Stimulated activated naive B cell treated with anti-CD40 and anti-IgM and Interleukin-4, amounts not matched to agents 10 μg/mL and 1 μg/mL and 100 μg/mL, for 72 hours (primary cell): ENCODE measurements around the gene HECTD4.
A peak's percentile ranks its signal among the peaks of the same experiment; 100 is the strongest.

Experiments
- ATAC-seq, 2 donors: fragments of 150-1000 bp; cut with Tn5 transposase; replicated peaks; 2 replicates each; pipeline ENCODE4 v1.10.0; 2021; ENCODE audit warnings: moderate library complexity in 1 of 2
- DNase-seq: peaks from one replicate; pipeline ENCODE4 v3.0.0; 2021
- H3K27ac Mint-ChIP-seq: one replicate; pipeline ENCODE4 v1.8.0; 2022; ENCODE audit warnings: mild to moderate bottlenecking, mixed read lengths
- H3K27me3 Mint-ChIP-seq, 2 donors: one replicate each; pipeline ENCODE4 v1.8.0; 2022; ENCODE audit warnings: mixed read lengths in 2 of 2
- H3K36me3 Mint-ChIP-seq, 2 donors: one replicate each; pipeline ENCODE4 v1.8.0; 2022; ENCODE audit warnings: mixed read lengths in 2 of 2, mild to moderate bottlenecking in 1 of 2
- H3K4me1 Mint-ChIP-seq, 2 donors: one replicate each; pipeline ENCODE4 v1.8.0; 2022; ENCODE audit warnings: mixed read lengths in 2 of 2, mild to moderate bottlenecking in 1 of 2
- H3K4me3 Mint-ChIP-seq, 2 donors: one replicate each; pipeline ENCODE4 v1.8.0; 2022; ENCODE audit warnings: mild to moderate bottlenecking in 2 of 2, mixed read lengths in 2 of 2, moderate library complexity in 1 of 2
- H3K9me3 Mint-ChIP-seq, 2 donors: one replicate each; pipeline ENCODE4 v1.8.0; 2022; ENCODE audit warnings: mixed read lengths in 2 of 2, mild to moderate bottlenecking in 1 of 2

HECTD4 gene

GRCh38 chr12:112179341-112179740 is 202.9 kb downstream of the HECTD4 start:
- peak overlapping the region; percentile 76 for H3K27ac Mint-ChIP-seq
- no peaks in the 10 kb centered on the region for H3K27me3 Mint-ChIP-seq
- peaks cover 49 to 56% of the 10 kb centered on the region in 2 donors for H3K36me3 Mint-ChIP-seq
- ATAC-seq = no peak
- H3K9me3 Mint-ChIP-seq = no peaks in the 10 kb centered on the region
- peaks cover 18 to 23% of the 10 kb centered on the region in 2 donors for H3K4me1 Mint-ChIP-seq
- no peak for DNase-seq
- H3K4me3 Mint-ChIP-seq = no peak overlapping the region

GRCh38 chr12:112178796-112179195 is 203.4 kb downstream of the HECTD4 start:
- ATAC-seq = no peak
- H3K27me3 Mint-ChIP-seq = no peaks in the 10 kb centered on the region

DNA sequence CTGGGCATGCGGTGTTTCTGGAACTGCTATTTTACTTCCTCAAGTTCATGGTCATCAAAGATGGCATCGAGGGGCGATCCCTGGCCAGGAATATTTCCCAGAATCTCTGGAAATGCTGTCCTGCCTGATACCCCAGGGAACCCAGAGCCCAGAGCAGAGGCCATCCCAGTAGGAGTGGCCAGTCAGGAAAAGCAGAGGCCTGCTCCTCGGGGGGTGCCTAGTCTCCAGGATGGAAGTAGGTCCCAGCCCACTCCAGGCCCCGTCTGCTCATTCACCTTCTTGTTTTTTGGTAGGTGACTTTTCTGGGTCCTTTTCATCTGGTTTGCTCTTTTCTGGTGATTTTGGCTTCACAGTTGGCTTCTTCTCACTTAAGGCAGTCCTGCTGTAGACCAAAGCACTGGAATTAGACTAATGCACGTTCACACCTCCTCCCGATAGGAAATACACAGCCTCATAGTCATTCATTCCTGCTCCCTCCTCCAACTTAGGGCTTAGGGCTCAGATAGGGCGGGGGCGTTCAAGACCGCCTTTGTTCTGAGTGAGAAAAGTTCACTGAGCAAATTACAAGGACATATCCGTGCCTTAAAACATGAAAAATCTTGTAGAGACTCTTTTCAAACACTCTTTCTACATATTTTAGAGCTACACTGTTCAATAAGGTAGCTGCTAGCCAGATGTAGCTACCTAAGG is 205.8 kb downstream of the HECTD4 start:
- Mint-ChIP-seq H3K27ac (no peak overlapping the region), H3K4me1 (peaks cover 10% of the 10 kb centered on the region in 2 donors), H3K9me3 (no peaks in the 10 kb centered on the region), H3K27me3 (no peaks in the 10 kb centered on the region), H3K4me3 (no peak overlapping the region), H3K36me3 (peaks cover 47 to 54% of the 10 kb centered on the region in 2 donors)
- no peak for DNase-seq
- ATAC-seq = no peak

More at GRCh38 chr12:112178796-112179195, 203.4 kb downstream of the HECTD4 start:
- H3K4me3 Mint-ChIP-seq = no peak overlapping the region
- DNase-seq = no peak
- peaks cover 46 to 52% of the 10 kb centered on the region in 2 donors for H3K36me3 Mint-ChIP-seq
- H3K9me3 Mint-ChIP-seq = no peaks in the 10 kb centered on the region
- peak overlapping the region; percentile 76 for H3K27ac Mint-ChIP-seq
- peaks cover 16 to 19% of the 10 kb centered on the region in 2 donors for H3K4me1 Mint-ChIP-seq

DNA sequence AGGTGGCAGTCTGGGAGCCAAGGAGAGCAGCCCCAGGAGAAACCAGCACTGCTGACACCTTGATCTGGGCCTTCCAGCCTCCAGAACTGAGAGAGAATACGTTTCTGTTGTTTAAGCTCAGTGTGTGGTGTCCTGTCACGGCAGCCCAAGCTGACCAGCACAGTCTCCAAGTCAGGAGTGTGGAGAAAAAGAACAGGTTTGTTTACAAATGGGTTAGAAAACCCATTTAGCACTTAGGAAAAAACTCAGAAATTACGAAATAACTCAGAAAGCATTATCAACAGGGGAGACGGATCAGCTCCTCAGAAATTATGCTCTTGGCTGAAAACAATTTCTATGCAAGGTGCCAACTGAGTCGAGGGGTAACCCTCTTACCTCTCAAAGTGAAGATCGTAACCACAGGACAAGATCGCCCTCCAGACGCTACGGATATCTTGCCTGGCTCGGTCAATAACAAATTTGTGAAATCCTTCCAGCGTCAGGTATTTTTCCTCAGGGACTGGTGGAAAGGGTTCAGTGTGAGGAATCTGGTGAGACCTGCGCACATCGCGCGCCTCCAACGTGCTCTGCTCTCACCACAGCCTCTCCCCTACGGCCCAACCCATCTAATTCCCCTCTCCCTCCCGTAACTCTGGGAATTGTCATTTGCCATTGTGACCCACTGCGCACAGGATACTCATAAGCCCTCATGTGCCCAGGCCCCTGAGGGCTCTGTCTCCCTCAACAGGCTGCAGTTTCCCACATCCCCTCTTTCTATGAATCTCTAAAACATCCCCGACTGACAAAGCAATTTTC is 206.7 kb downstream of the HECTD4 start:
- Mint-ChIP-seq H3K4me1 (peaks cover 7 to 12% of the 10 kb centered on the region in 2 donors), H3K27me3 (no peaks in the 10 kb centered on the region), H3K9me3 (no peaks in the 10 kb centered on the region), H3K4me3 (no peak overlapping the region), H3K27ac (no peak overlapping the region), H3K36me3 (peaks cover 47 to 54% of the 10 kb centered on the region in 2 donors)
- ATAC-seq (no peak), DNase-seq (no peak)

- DNase-seq = no peak
- Mint-ChIP-seq H3K4me3 (no peak overlapping the region), H3K4me1 (peaks cover 6 to 10% of the 10 kb centered on the region in 2 donors), H3K9me3 (no peaks in the 10 kb centered on the region), H3K27ac (peak overlapping the region; percentile 47), H3K27me3 (no peaks in the 10 kb centered on the region), H3K36me3 (peaks cover 39 to 52% of the 10 kb centered on the region in 2 donors)
- no peak for ATAC-seq
Measured at GRCh38 chr12:112172556-112173324, 209.5 kb downstream of the HECTD4 start.

DNA sequence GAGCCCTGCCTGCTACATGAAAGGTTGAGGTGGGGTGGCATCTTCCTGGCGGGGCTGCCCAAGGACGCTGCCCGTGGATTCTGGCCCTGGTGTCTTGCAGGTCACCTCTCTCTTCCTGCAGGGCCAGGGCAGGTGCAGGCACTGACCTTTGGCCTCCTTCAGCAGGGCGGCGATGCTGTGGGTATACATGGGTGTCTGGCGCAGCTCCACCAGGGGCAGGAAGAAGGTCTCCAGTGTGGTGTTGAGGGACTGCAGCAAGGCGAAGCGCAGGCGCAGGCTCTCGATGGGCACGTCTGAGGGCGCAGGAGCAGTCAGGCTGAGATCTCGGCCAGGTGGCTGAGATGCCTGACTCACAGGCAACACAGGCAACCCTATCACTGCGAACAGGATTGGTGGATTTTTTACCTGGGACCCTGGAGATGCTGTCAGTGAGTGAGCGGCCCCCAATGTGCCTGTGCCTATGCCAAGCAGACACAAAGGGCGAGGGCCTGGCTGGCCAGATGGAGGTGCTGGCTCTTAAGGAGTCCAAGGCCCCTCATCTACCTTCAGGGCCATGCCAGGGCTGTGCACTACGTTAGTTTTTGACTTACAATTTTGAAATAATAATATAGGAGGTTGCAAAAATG is 211.1 kb downstream of the HECTD4 start:
- H3K36me3 Mint-ChIP-seq = peaks cover 43 to 53% of the 10 kb centered on the region in 2 donors
- H3K27me3 Mint-ChIP-seq = no peaks in the 10 kb centered on the region
- DNase-seq (no peak), ATAC-seq (no peak)
- no peaks in the 10 kb centered on the region for H3K9me3 Mint-ChIP-seq
- no peak overlapping the region for H3K27ac Mint-ChIP-seq
- H3K4me1 Mint-ChIP-seq = peaks cover 10% of the 10 kb centered on the region in 2 donors
- no peak overlapping the region for H3K4me3 Mint-ChIP-seq

DNA sequence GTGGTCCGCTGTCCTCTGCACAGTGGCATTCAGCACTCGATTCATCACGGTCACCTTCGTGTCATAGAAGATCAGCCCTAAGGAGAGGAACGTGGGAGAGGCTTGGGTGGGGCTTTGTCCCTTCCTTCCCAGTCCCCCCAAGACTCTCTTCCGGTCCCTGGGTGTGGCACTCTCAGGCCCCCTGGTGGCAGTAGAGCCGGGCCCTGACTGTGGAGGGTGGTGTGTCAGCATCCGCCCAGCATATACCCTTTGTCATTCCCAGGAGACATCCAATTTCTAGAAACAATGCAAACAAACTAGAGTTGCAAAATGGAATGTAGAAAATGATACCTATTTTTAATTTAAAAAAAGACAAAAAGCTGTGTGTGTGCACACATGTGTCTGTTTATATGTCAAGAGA is 211.9 kb downstream of the HECTD4 start:
- H3K4me1 Mint-ChIP-seq = peaks cover 10% of the 10 kb centered on the region in 2 donors
- H3K36me3 Mint-ChIP-seq = peaks cover 35 to 52% of the 10 kb centered on the region in 2 donors
- ATAC-seq = peak; percentile 62 to 75
- H3K27me3 Mint-ChIP-seq = no peaks in the 10 kb centered on the region
- no peak for DNase-seq
- peak overlapping the region; percentile 77 for H3K27ac Mint-ChIP-seq
- H3K4me3 Mint-ChIP-seq = no peak overlapping the region
- no peaks in the 10 kb centered on the region for H3K9me3 Mint-ChIP-seq

DNA sequence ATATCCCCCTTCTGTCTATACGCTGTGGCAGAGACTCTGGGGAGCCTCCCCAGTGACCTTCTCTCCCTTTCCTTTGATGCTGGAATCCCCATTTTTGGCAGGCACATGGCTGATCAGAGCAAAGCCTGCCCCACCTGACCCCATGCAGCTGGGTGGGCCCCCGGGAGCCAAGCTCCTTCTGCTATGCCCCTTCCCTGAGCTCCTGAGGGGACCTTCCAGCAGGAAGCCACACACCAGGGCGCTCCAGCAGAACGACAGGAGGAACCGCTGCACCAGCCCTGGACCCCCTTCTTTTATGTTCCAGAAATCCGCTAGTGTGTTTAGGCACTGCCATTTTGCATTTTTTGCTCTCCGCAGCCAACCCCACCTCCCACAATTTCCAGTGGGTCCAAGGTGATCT is 212.3 kb downstream of the HECTD4 start:
- peaks cover 10% of the 10 kb centered on the region in 2 donors for H3K4me1 Mint-ChIP-seq
- ATAC-seq (no peak), DNase-seq (no peak)
- H3K27me3 Mint-ChIP-seq = no peaks in the 10 kb centered on the region
- H3K27ac Mint-ChIP-seq = peak overlapping the region; percentile 77
- H3K9me3 Mint-ChIP-seq = no peaks in the 10 kb centered on the region
- no peak overlapping the region for H3K4me3 Mint-ChIP-seq
- peaks cover 31 to 48% of the 10 kb centered on the region in 2 donors for H3K36me3 Mint-ChIP-seq

GRCh38 chr12:112169161-112169872 is 212.9 kb downstream of the HECTD4 start:
- no peaks in the 10 kb centered on the region for H3K9me3 Mint-ChIP-seq
- no peak overlapping the region for H3K4me3 Mint-ChIP-seq
- peak overlapping the region; percentile 77 for H3K27ac Mint-ChIP-seq
- H3K4me1 Mint-ChIP-seq = peaks cover 10% of the 10 kb centered on the region in 2 donors
- no peaks in the 10 kb centered on the region for H3K27me3 Mint-ChIP-seq
- H3K36me3 Mint-ChIP-seq = peaks cover 25 to 44% of the 10 kb centered on the region in 2 donors
- DNase-seq = no peak
- ATAC-seq = no peak

DNA sequence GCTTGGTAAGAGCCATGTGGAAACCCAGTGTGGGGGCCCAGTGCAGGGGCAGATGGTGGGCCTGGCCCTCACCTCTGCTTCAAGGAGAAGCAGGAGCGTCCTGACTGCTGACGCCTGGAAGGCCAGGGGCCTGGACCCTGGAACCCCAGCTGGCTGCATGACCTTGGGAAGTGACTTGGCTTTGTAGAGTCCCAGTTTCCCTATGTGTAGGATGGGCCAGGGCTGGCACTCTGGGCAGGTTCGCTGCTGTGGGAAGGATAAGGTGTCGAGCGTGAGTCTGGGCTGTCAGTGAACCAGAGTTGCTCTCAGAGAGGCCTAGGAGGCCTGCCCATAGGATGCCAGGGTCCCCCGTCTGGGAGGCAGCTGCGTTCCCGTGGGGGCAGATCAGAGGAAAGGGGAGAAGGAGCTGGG is 213.7 kb downstream of the HECTD4 start:
- Mint-ChIP-seq H3K4me1 (peaks cover 10% of the 10 kb centered on the region in 2 donors), H3K27ac (peak overlapping the region; percentile 14), H3K27me3 (no peaks in the 10 kb centered on the region), H3K36me3 (peaks cover 30 to 49% of the 10 kb centered on the region in 2 donors), H3K4me3 (no peak overlapping the region), H3K9me3 (no peaks in the 10 kb centered on the region)
- ATAC-seq (no peak), DNase-seq (no peak)

GRCh38 chr12:112167718-112168525 is 214.3 kb downstream of the HECTD4 start:
- peak overlapping the region; percentile 42 for H3K27ac Mint-ChIP-seq
- H3K4me3 Mint-ChIP-seq = no peak overlapping the region

DNA sequence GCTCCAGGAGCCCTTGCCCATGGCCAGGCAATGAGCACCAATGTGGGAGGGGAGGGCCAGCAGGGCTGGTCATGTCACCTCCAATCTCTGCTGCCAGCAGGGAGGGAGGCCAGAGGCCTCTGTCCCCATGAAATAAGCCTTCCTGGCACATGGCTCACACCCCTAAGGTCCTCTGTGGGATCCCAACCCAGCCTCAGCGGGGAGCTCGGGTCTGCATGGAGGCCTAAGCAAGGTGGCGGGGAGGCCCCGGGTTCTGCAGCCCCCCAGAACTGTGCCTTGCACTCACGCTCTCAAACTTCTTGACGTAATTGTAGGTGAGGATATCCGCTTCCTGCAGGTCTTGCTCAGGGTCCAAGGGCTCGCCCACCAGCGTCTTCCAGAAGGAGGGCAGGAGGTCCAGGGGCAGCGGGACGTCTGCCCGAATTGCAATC is 215.2 kb downstream of the HECTD4 start:
- peak overlapping the region; percentile 56 for H3K27ac Mint-ChIP-seq
- H3K36me3 Mint-ChIP-seq = peaks cover 34 to 52% of the 10 kb centered on the region in 2 donors
- ATAC-seq (no peak), DNase-seq (no peak)
- H3K4me3 Mint-ChIP-seq = no peak overlapping the region
- H3K27me3 Mint-ChIP-seq = no peaks in the 10 kb centered on the region
- H3K9me3 Mint-ChIP-seq = no peaks in the 10 kb centered on the region
- peaks cover 7 to 10% of the 10 kb centered on the region in 2 donors for H3K4me1 Mint-ChIP-seq

More at GRCh38 chr12:112167718-112168525, 214.3 kb downstream of the HECTD4 start:
- no peaks in the 10 kb centered on the region for H3K27me3 Mint-ChIP-seq
- ATAC-seq = no peak
- H3K4me1 Mint-ChIP-seq = peaks cover 10% of the 10 kb centered on the region in 2 donors
- no peaks in the 10 kb centered on the region for H3K9me3 Mint-ChIP-seq
- peaks cover 32 to 52% of the 10 kb centered on the region in 2 donors for H3K36me3 Mint-ChIP-seq
- no peak for DNase-seq
